GM12878 (cell line): ENCODE measurements around the gene DAPK2. TPM values are rescaled to one million over a fixed set of nuclear protein-coding genes. Genes with fewer than 3 reads are reported as not detected.
A peak's percentile ranks its signal among the peaks of the same experiment; 100 is the strongest.

Source experiments
- ATAC-seq: fragments of 200-7000 bp; cut with Tn5 transposase; 3 replicates; pipeline ENCODE4 v1.9.1; 2020; ENCODE audit warnings: mild to moderate bottlenecking, moderate library complexity
- BruUV-seq: library from RNA; stranded (reverse); fragments of 400-500 nt; replicated peaks from 2 replicates; lab custom pipeline; 2021; lab: Mats Ljungman, UMichigan
- CTCF ChIA-PET: fragments of 300-600 bp; sonication (Branson Sonifier 250); formaldehyde crosslinking; extraction: SDS; loops from one replicate; lab custom pipeline; 2021; ENCODE audit warnings: inconsistent platforms; lab: Yijun Ruan, JAX
- POLR2A ChIA-PET: fragments of 350-600 bp; formaldehyde crosslinking; extraction: SDS; loops from one replicate; lab custom pipeline; 2021; ENCODE audit warnings: inconsistent platforms; lab: Charles Lee
- RAD21 ChIA-PET: fragments of 300-600 bp; sonication (Branson Sonifier 250); formaldehyde crosslinking; loops from one replicate; lab custom pipeline; 2023; ENCODE audit warnings: antibody characterized with exemption; ENCODE audit not compliant: unreplicated experiment; lab: Charles Lee
- SMC1A ChIA-PET: fragments of 300-600 bp; sonication (Branson Sonifier 250); formaldehyde crosslinking; loops from one replicate; lab custom pipeline; 2023; ENCODE audit not compliant: unreplicated experiment, uncharacterized antibody; lab: Charles Lee
- DNase-seq: peaks from one replicate; pipeline ENCODE4 v3.0.0-alpha.2; 2011; ENCODE audit warnings: low read depth, low spot score
- FAIRE-seq: peaks from 3 replicates; lab custom pipeline; 2011; peaks lifted over from hg19 to GRCh38; lab: Jason Lieb, UNC
- H2AFZ ChIP-seq: 2 replicates; pipeline ENCODE4 v1.6.0; 2011; ENCODE audit warnings: low read depth, low read length, control low read depth; ENCODE audit not compliant: control insufficient read depth
- H3K27ac ChIP-seq: 2 replicates; pipeline ENCODE4 v1.5.1; 2011; ENCODE audit warnings: control low read depth; ENCODE audit not compliant: control insufficient read depth, insufficient read depth
- H3K27me3 ChIP-seq, 2 experiments: replicated peaks in 1 of 2; 2 replicates each; pipeline versions ENCODE4 v1.6.0 to v1.6.1; 2011; ENCODE audit warnings: low read length in 1 of 2; ENCODE audit not compliant: control insufficient read depth in 2 of 2, insufficient read depth in 2 of 2
- H3K36me3 ChIP-seq, 2 experiments: 2 replicates each; pipeline ENCODE4 v1.5.1; 2011; ENCODE audit warnings: low read length in 1 of 2; ENCODE audit not compliant: control insufficient read depth in 2 of 2, insufficient read depth in 2 of 2
- H3K4me1 ChIP-seq: 2 replicates; pipeline ENCODE4 v1.6.1; 2011; ENCODE audit warnings: mild to moderate bottlenecking, low read length, moderate library complexity, mixed read lengths; ENCODE audit not compliant: control insufficient read depth, insufficient read depth
- H3K4me2 ChIP-seq: 2 replicates; pipeline ENCODE4 v1.6.0; 2011; ENCODE audit warnings: control low read depth; ENCODE audit not compliant: control insufficient read depth, insufficient read depth
- H3K4me3 ChIP-seq: fragments of 200-600 bp; sonication (generic); 2 replicates; pipeline ENCODE4 v1.5.1; 2016
- H3K79me2 ChIP-seq: 2 replicates; pipeline ENCODE4 v1.6.0; 2011; ENCODE audit warnings: low read length; ENCODE audit not compliant: control insufficient read depth, insufficient read depth
- H3K9ac ChIP-seq: 2 replicates; pipeline ENCODE4 v1.8.0; 2011; ENCODE audit warnings: low read length, control low read depth, mixed read lengths; ENCODE audit not compliant: control insufficient read depth, insufficient read depth
- H3K9me3 ChIP-seq: replicated peaks from 3 replicates; pipeline ENCODE4 v1.5.1; 2011; ENCODE audit warnings: mild to moderate bottlenecking, low read length; ENCODE audit not compliant: control insufficient read depth, insufficient read depth
- H4K20me1 ChIP-seq: 2 replicates; pipeline ENCODE4 v1.6.0; 2011; ENCODE audit not compliant: control insufficient read depth, insufficient read depth
- BCL3 ChIP-seq: IDR thresholded peaks from 2 replicates; pipeline ENCODE4 v1.6.1; 2011; ENCODE audit warnings: borderline replicate concordance, low read depth, mild to moderate bottlenecking, moderate library complexity, low read length; ENCODE audit not compliant: insufficient read depth, poor library complexity, severe bottlenecking
- CHD1 ChIP-seq: IDR thresholded peaks from 2 replicates; pipeline ENCODE4 v1.6.1; 2012; ENCODE audit warnings: low read depth, low read length, improper control_type of control experiment
- E4F1 ChIP-seq: fragments of 450-650 bp; IDR thresholded peaks from 2 replicates; pipeline ENCODE4 v1.6.1; 2018; ENCODE audit warnings: borderline replicate concordance, mild to moderate bottlenecking; ENCODE audit not compliant: partially characterized antibody
- GABPA ChIP-seq: IDR thresholded peaks from 2 replicates; pipeline ENCODE4 v1.6.1; 2014; ENCODE audit warnings: antibody characterized with exemption, low read depth, mild to moderate bottlenecking, inconsistent platforms
- IRF4 ChIP-seq: IDR thresholded peaks from 2 replicates; pipeline ENCODE4 v1.6.1; 2011; ENCODE audit warnings: low read depth, low read length
- POU2F2 ChIP-seq: IDR thresholded peaks from 3 replicates; pipeline ENCODE4 v1.6.1; 2011; ENCODE audit warnings: low read depth, mild to moderate bottlenecking, low read length, borderline replicate concordance
- RELB ChIP-seq: fragments of 450-650 bp; IDR thresholded peaks from 2 replicates; pipeline ENCODE4 v1.6.1; 2017; ENCODE audit warnings: low read depth, mild to moderate bottlenecking, moderate library complexity
- SKIL ChIP-seq: fragments of 450-650 bp; IDR thresholded peaks from 2 replicates; pipeline ENCODE4 v1.6.1; 2017; ENCODE audit warnings: mild to moderate bottlenecking, low read depth, inconsistent platforms; ENCODE audit not compliant: poor library complexity, severe bottlenecking
- SMARCA5 ChIP-seq: fragments of 450-650 bp; IDR thresholded peaks from 2 replicates; pipeline ENCODE4 v1.6.1; 2017; ENCODE audit warnings: mild to moderate bottlenecking
- SRF ChIP-seq, 2 experiments: IDR thresholded peaks; 2 replicates each; pipeline ENCODE4 v1.6.1; 2011; ENCODE audit warnings: low read depth in 2 of 2, low read length in 2 of 2, mild to moderate bottlenecking in 1 of 2, moderate library complexity in 1 of 2
- TCF3 ChIP-seq: IDR thresholded peaks from 2 replicates; pipeline ENCODE4 v1.6.1; 2012; ENCODE audit warnings: low read depth, mild to moderate bottlenecking, low read length, borderline replicate concordance; ENCODE audit not compliant: insufficient read depth
- WRNIP1 ChIP-seq: IDR thresholded peaks from 2 replicates; pipeline ENCODE4 v1.6.1; 2011; ENCODE audit warnings: low read depth, low read length, improper control_type of control experiment, borderline replicate concordance
- WGBS: methylation state at CpG from one replicate; pipeline ENCODE4 v1.1.6; 2016; ENCODE audit warnings: low lambda C conversion rate; ENCODE audit not compliant: insufficient replicate concordance, insufficient coverage; ENCODE audit errors: missing lambda C conversion rate; 5-methylcytosine and 5-hydroxymethylcytosine counted together
- in situ Hi-C: fragments of 300-500 bp; cut with MboI; formaldehyde crosslinking; loops from 9 replicates; pipeline ENCODE4 v1.14.3; 2018; ENCODE audit warnings: mixed read lengths
- intact Hi-C: fragments of 100-400 bp; cut with micrococcal nuclease; formaldehyde crosslinking; loops from one replicate; pipeline ENCODE4 v1.14.2; 2022; ENCODE audit not compliant: unreplicated experiment
- polyA plus RNA-seq, 11 experiments: library from polyadenylated mRNA; depleted of rRNA in 4 of 11; unstranded in 6 of 11; stranded (reverse) in 5 of 11; fragments of >200 nt; fragmentation: Nextera tagmentation in 4 of 11; fragmentation: Illumina TruSeq in 1 of 11; extraction: Ambion mirVana in 4 of 11; extraction: Trizol in 1 of 11; gene quantifications; 1 replicate in 1 of 11; 2 replicates in 10 of 11; pipeline versions ENCODE4 v1.2.1 to v1.2.3, GENCODE V29; 2011 to 2016; ENCODE audit warnings: inconsistent platforms in 2 of 11, missing spikeins in 2 of 11, low read depth in 1 of 11
- total RNA-seq, 4 experiments: library from RNA; depleted of rRNA in 3 of 4; stranded (reverse); fragments of >200 nt in 3 of 4; fragmentation: Illumina TruSeq in 1 of 4; extraction: Trizol in 1 of 4; gene quantifications; 2 replicates each; pipeline versions ENCODE4 v1.2.1 to v1.2.3, GENCODE V29; 2013 to 2021

The DAPK2 gene
- total and polyA plus RNA-seq, 10 of the 15 experiments (the other 5 are each of a cell fraction or from before 2014, with no cell fraction given): 0.69 to 8.4 (median 4.1) TPM

- ChIA-PET RAD21 (no interaction called here), POLR2A (interaction anchor here (1.0 to 1.3 kb wide), 2 partner anchors 19 to 42 kb away, joined by 3 read pairs; no protein-coding TSS in a partner anchor), SMC1A (interaction anchor here (0.7 to 2.2 kb wide), 6 partner anchors 17 to 462 kb away, joined by 3 to 7 read pairs (median 4); partner anchors contain the start of gene CIAO2A), CTCF (interaction anchor here (1.0 to 9.2 kb wide), 8 partner anchors 6 to 320 kb away, joined by 3 to 73 read pairs (median 4); partner anchors contain the start of genes CIAO2A and DAPK2)
- H3K9me3 ChIP-seq: no peaks in the 10 kb centered on the region
- no peaks in the 10 kb centered on the region for H3K27me3 ChIP-seq
- BruUV-seq: no TSS peak
- 98% methylated on average over 4 of the region's 4 CpGs for WGBS
- FAIRE-seq: peak; percentile 76
- intact Hi-C loops: no loop called here
- H3K36me3 ChIP-seq: peaks cover 7 to 23% of the 10 kb centered on the region in 2 experiments
- H3K4me1 ChIP-seq: peaks cover 13% of the 10 kb centered on the region
- in situ Hi-C loops: no loop called here
- H3K79me2 ChIP-seq: no peaks in the 10 kb centered on the region
- no peak for ATAC-seq
- H2AFZ ChIP-seq: no peak overlapping the region
- H3K9ac ChIP-seq: no peak overlapping the region
- no peak overlapping the region for H3K4me3 ChIP-seq
- H4K20me1 ChIP-seq: no peaks in the 10 kb centered on the region
- H3K4me2 ChIP-seq: no peak overlapping the region
- DNase-seq: no peak
- no peak overlapping the region for H3K27ac ChIP-seq
- TF ChIP-seq GABPA (no peak), POU2F2 (no peak), SRF (IDR thresholded peaks at IDR 0.05; ENCODE audit: low read depth in 2 of 2, low read length in 2 of 2) (no peak), WRNIP1 (no peak), E4F1 (no peak), SMARCA5 (no peak), BCL3 (no peak), RELB (no peak), CHD1 (no peak), SKIL (no peak), TCF3 (no peak), IRF4 (no peak)
Observed at GRCh38 chr15:64071931-64072765, 25.9 kb upstream of the DAPK2 start.
